ENCODE results near the gene NELFE.

DNA sequence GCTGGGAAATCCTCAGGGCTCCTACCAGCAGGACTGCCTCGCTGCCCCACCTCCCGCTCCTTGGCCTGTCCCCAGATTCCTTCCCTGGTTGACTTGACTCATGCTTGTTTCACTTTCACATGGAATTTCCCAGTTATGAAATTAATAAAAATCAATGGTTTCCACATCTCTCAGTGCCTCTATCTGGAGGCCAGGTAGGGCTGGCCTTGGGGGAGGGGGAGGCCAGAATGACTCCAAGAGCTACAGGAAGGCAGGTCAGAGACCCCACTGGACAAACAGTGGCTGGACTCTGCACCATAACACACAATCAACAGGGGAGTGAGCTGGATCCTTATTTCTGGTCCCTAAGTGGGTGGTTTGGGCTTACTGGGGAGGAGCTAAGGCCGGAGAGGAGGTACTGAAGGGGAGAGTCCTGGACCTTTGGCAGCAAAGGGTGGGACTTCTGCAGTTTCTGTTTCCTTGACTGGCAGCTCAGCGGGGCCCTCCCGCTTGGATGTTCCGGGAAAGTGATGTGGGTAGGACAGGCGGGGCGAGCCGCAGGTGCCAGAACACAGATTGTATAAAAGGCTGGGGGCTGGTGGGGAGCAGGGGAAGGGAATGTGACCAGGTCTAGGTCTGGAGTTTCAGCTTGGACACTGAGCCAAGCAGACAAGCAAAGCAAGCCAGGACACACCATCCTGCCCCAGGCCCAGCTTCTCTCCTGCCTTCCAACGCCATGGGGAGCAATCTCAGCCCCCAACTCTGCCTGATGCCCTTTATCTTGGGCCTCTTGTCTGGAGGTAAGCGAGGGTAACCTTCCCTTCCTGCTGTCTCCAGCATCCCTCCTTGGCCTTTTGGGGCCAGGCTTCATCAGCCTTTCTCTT, 13.0 kb downstream of the NELFE start, which contains the start of gene CFB:
- TF ChIP-seq, protein P1, sequence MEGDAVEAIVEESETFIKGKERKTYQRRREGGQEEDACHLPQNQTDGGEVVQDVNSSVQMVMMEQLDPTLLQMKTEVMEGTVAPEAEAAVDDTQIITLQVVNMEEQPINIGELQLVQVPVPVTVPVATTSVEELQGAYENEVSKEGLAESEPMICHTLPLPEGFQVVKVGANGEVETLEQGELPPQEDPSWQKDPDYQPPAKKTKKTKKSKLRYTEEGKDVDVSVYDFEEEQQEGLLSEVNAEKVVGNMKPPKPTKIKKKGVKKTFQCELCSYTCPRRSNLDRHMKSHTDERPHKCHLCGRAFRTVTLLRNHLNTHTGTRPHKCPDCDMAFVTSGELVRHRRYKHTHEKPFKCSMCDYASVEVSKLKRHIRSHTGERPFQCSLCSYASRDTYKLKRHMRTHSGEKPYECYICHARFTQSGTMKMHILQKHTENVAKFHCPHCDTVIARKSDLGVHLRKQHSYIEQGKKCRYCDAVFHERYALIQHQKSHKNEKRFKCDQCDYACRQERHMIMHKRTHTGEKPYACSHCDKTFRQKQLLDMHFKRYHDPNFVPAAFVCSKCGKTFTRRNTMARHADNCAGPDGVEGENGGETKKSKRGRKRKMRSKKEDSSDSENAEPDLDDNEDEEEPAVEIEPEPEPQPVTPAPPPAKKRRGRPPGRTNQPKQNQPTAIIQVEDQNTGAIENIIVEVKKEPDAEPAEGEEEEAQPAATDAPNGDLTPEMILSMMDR (IDR thresholded peaks at IDR 0.05): no peak
- peak; percentile 98 for TF ChIP-seq POLR2A (IDR thresholded peaks at IDR 0.05)

Data from right lobe of liver (tissue), 4 donors.